ENCODE data around the gene NPR1. TPM values are rescaled to one million over a fixed set of nuclear protein-coding genes. Genes with fewer than 3 reads are reported as not detected.

Gene NPR1
- total and polyA plus RNA-seq, 4 donors, result 2.8 to 15.8 (median 8.7) TPM

DNA sequence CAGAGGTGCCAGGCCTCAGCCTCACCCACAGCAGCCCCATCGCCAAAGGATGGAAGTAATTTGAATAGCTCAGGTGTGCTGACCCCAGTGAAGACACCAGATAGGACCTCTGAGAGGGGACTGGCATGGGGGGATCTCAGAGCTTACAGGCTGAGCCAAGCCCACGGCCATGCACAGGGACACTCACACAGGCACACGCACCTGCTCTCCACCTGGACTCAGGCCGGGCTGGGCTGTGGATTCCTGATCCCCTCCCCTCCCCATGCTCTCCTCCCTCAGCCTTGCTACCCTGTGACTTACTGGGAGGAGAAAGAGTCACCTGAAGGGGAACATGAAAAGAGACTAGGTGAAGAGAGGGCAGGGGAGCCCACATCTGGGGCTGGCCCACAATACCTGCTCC lies 15.0 kb downstream of the NPR1 start (continued):
- TF ChIP-seq, protein P1, sequence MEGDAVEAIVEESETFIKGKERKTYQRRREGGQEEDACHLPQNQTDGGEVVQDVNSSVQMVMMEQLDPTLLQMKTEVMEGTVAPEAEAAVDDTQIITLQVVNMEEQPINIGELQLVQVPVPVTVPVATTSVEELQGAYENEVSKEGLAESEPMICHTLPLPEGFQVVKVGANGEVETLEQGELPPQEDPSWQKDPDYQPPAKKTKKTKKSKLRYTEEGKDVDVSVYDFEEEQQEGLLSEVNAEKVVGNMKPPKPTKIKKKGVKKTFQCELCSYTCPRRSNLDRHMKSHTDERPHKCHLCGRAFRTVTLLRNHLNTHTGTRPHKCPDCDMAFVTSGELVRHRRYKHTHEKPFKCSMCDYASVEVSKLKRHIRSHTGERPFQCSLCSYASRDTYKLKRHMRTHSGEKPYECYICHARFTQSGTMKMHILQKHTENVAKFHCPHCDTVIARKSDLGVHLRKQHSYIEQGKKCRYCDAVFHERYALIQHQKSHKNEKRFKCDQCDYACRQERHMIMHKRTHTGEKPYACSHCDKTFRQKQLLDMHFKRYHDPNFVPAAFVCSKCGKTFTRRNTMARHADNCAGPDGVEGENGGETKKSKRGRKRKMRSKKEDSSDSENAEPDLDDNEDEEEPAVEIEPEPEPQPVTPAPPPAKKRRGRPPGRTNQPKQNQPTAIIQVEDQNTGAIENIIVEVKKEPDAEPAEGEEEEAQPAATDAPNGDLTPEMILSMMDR (IDR thresholded peaks at IDR 0.05; ENCODE audit: low read depth, low read length, missing input control), result no peak
- no peak for TF ChIP-seq JUND (IDR thresholded peaks at IDR 0.05)
- no peak for TF ChIP-seq YY1 (IDR thresholded peaks at IDR 0.05)
- TF ChIP-seq, protein P2, sequence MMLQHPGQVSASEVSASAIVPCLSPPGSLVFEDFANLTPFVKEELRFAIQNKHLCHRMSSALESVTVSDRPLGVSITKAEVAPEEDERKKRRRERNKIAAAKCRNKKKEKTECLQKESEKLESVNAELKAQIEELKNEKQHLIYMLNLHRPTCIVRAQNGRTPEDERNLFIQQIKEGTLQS (IDR thresholded peaks at IDR 0.05), result no peak
- no peak for TF ChIP-seq RAD21 (IDR thresholded peaks at IDR 0.05)
- TF ChIP-seq, protein P3, sequence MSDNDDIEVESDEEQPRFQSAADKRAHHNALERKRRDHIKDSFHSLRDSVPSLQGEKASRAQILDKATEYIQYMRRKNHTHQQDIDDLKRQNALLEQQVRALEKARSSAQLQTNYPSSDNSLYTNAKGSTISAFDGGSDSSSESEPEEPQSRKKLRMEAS (IDR thresholded peaks at IDR 0.05), result no peak
- TF ChIP-seq HNF4A (conservative IDR thresholded peaks at IDR 0.05), result no peak

DNA sequence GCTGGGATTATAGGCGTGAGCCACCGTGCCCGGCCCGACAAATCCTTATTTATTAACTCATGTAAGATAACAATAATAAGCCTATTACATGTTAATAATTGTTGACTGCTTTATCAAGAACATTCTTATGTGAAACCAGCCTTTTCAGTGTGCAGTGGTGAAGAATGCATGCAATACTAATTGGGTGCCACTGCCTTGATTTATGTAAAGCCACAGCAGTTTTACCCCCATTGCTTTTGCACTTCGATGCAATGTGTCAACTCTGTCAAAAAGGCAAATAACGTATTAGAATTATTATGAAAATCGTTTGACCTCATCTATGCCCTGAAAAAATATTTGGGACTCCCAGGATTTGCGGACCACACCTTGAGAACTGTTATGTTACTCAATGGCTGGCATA lies 18.3 kb downstream of the NPR1 start:
- H3K27ac ChIP-seq (ENCODE audit: low read depth in 1 of 2, low read length in 2 of 2), result no peak overlapping the region
- H3K36me3 ChIP-seq (ENCODE audit: control insufficient read depth in 4 of 4, insufficient read depth in 3 of 4, low read depth in 1 of 4, low read length in 3 of 4), result no peaks in the 10 kb centered on the region
- H3K4me3 ChIP-seq (ENCODE audit: low read depth in 1 of 3, low read length in 3 of 3), result no peak overlapping the region
- no peak for DNase-seq (ENCODE audit: low spot score)
- 92% methylated on average over 8 of the region's 8 CpGs for WGBS
- H3K27me3 ChIP-seq (ENCODE audit: control insufficient read depth in 4 of 4, insufficient read depth in 4 of 4, low read length in 3 of 4), result no peaks in the 10 kb centered on the region
- H3K9ac ChIP-seq (ENCODE audit: low read depth in 1 of 2, low read length in 2 of 2), result no peak overlapping the region
- TF ChIP-seq SP1 (IDR thresholded peaks at IDR 0.05) (no peak), GABPA (IDR thresholded peaks at IDR 0.05 in 1 of 2, conservative IDR thresholded peaks at IDR 0.05 in 1 of 2) (no peak), HNF4G (IDR thresholded peaks at IDR 0.05) (no peak), FOXA1 (IDR thresholded peaks at IDR 0.05) (no peak)
- TF ChIP-seq, protein P1 (IDR thresholded peaks at IDR 0.05; ENCODE audit: low read depth, low read length, missing input control), result no peak
- H3K9me3 ChIP-seq (ENCODE audit: control insufficient read depth in 4 of 4, low read length in 3 of 4), result no peaks in the 10 kb centered on the region
- no peaks in the 10 kb centered on the region for H3K4me1 ChIP-seq (ENCODE audit: control insufficient read depth in 4 of 4, insufficient read depth in 4 of 4, low read length in 3 of 4)

DNA sequence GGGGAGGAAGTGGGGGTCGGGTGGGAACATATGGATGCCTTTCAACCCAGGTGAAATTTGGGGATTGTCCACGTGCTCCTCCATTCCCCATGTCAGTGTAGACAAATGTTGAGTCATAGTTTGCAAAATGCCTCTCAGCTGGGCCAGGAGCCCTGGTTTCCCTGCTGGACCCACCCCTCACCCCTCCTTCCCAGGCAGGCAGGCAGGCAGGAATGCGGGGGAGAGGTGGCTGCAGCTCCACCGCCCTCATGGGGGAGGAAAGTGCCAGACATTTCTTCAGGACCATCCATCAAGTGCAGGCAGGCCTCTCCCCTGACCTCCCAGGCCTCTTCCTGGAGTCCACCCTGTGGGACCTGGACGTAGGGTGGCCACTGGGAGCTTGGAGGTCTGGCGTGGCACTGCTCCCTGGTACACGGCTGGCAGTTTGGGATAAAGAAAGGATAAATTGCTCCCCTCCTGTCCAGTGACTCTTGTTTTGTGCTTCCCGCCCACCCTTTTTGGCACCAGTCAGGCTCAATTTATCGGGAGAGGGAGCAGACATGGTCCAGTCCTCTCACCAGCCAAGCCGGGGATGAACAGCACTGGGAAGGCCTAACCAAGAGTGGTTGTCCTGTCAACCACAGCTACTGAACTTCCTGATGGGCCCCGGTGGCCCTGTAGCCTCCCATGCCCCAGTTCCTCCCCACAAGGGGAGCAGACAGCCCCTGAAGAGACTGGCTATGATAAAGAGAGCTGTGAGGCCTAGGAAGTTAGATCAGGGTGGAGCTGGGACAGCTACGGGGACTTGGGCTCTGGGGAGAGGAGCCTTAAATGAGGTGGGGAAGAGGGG lies 18.9 kb downstream of the NPR1 start:
- TF ChIP-seq HNF4G (IDR thresholded peaks at IDR 0.05) (no peak), TAF1 (conservative IDR thresholded peaks at IDR 0.05) (no peak), JUND (IDR thresholded peaks at IDR 0.05) (no peak), HNF4A (conservative IDR thresholded peaks at IDR 0.05) (no peak), GABPA (IDR thresholded peaks at IDR 0.05 in 1 of 2, conservative IDR thresholded peaks at IDR 0.05 in 1 of 2) (no peak), SP1 (IDR thresholded peaks at IDR 0.05) (no peak), EGR1 (IDR thresholded peaks at IDR 0.05; ENCODE audit: low read depth in 2 of 2) (no peak), RXRA (IDR thresholded peaks at IDR 0.05) (no peak), FOXA1 (IDR thresholded peaks at IDR 0.05) (no peak), YY1 (IDR thresholded peaks at IDR 0.05) (no peak), FOXA2 (IDR thresholded peaks at IDR 0.05) (no peak), NR2F2 (IDR thresholded peaks at IDR 0.05) (no peak)
- TF ChIP-seq, protein P4, sequence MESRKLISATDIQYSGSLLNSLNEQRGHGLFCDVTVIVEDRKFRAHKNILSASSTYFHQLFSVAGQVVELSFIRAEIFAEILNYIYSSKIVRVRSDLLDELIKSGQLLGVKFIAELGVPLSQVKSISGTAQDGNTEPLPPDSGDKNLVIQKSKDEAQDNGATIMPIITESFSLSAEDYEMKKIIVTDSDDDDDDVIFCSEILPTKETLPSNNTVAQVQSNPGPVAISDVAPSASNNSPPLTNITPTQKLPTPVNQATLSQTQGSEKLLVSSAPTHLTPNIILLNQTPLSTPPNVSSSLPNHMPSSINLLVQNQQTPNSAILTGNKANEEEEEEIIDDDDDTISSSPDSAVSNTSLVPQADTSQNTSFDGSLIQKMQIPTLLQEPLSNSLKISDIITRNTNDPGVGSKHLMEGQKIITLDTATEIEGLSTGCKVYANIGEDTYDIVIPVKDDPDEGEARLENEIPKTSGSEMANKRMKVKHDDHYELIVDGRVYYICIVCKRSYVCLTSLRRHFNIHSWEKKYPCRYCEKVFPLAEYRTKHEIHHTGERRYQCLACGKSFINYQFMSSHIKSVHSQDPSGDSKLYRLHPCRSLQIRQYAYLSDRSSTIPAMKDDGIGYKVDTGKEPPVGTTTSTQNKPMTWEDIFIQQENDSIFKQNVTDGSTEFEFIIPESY (IDR thresholded peaks at IDR 0.05), result no peak
- TF ChIP-seq, protein P2 (IDR thresholded peaks at IDR 0.05), result no peak
- no peak overlapping the region for H3K9ac ChIP-seq (ENCODE audit: low read depth in 1 of 2, low read length in 2 of 2)
- no peaks in the 10 kb centered on the region for H3K36me3 ChIP-seq (ENCODE audit: control insufficient read depth in 4 of 4, insufficient read depth in 3 of 4, low read depth in 1 of 4, low read length in 3 of 4)
- H3K9me3 ChIP-seq (ENCODE audit: control insufficient read depth in 4 of 4, low read length in 3 of 4), result no peaks in the 10 kb centered on the region
- 82% methylated on average over 12 of the region's 12 CpGs for WGBS
- H3K27ac ChIP-seq (ENCODE audit: low read depth in 1 of 2, low read length in 2 of 2), result peak overlapping the region; percentile 61 to 67
- DNase-seq (ENCODE audit: low spot score), result peak; percentile 38
- no peak overlapping the region for H3K4me3 ChIP-seq (ENCODE audit: low read depth in 1 of 3, low read length in 3 of 3)
- no peaks in the 10 kb centered on the region for H3K27me3 ChIP-seq (ENCODE audit: control insufficient read depth in 4 of 4, insufficient read depth in 4 of 4, low read length in 3 of 4)
- no peaks in the 10 kb centered on the region for H3K4me1 ChIP-seq (ENCODE audit: control insufficient read depth in 4 of 4, insufficient read depth in 4 of 4, low read length in 3 of 4)

All from liver (tissue), 9 donors.